Central memory CD8-positive, alpha-beta T cell (primary cell): ENCODE data around the gene PTGR3.

Experiments
- ATAC-seq: fragments of 150-1000 bp; cut with Tn5 transposase; replicated peaks from 2 replicates; pipeline ENCODE4 v1.10.0; 2022; ENCODE audit warnings: mild to moderate bottlenecking, moderate FRiP score, moderate number of reproducible peaks; ENCODE audit not compliant: poor library complexity, severe bottlenecking; ENCODE audit errors: extremely low read depth
- DNase-seq, 2 donors: peaks; one replicate each; pipeline ENCODE4 v3.0.0; 2021; ENCODE audit warnings: low spot score in 2 of 2
- H3K27ac Mint-ChIP-seq: one replicate; pipeline ENCODE4 v1.8.0; 2022; ENCODE audit warnings: low read depth, mild to moderate bottlenecking, moderate library complexity, mixed read lengths
- H3K27me3 Mint-ChIP-seq: one replicate; pipeline ENCODE4 v1.8.0; 2022; ENCODE audit warnings: mixed read lengths
- H3K36me3 Mint-ChIP-seq: one replicate; pipeline ENCODE4 v1.8.0; 2022; ENCODE audit warnings: mild to moderate bottlenecking, moderate library complexity, mixed read lengths; ENCODE audit not compliant: insufficient read depth
- H3K4me1 Mint-ChIP-seq: one replicate; pipeline ENCODE4 v1.8.0; 2022; ENCODE audit warnings: mixed read lengths
- H3K4me3 Mint-ChIP-seq: one replicate; pipeline ENCODE4 v1.8.0; 2022; ENCODE audit warnings: mild to moderate bottlenecking, moderate library complexity, mixed read lengths
- H3K9me3 Mint-ChIP-seq: one replicate; pipeline ENCODE4 v1.8.0; 2022; ENCODE audit warnings: mixed read lengths

Gene PTGR3

GRCh38 chr18:75209129-75209950 lies at the start of gene PTGR3:
TSS of gene PTGR3 (minus strand) at chr18:75209139. CDS start at chr18:75209058, 81 bp downstream.
- Mint-ChIP-seq H3K27ac (peak within 1 kb of the TSS; percentile 99), H3K4me3 (peak within 1 kb of the TSS; percentile 98), H3K27me3 (no peaks in the 10 kb centered on the region), H3K36me3 (peaks cover 22% of the 10 kb centered on the region), H3K4me1 (peaks cover 67% of the 10 kb centered on the region), H3K9me3 (no peaks in the 10 kb centered on the region)
- ATAC-seq = peak; percentile 50
- DNase-seq = peak; percentile 57 to 70

- Mint-ChIP-seq H3K4me3 (no peak overlapping the region), H3K36me3 (no peaks in the 10 kb centered on the region), H3K27me3 (no peaks in the 10 kb centered on the region), H3K27ac (no peak overlapping the region), H3K4me1 (peaks cover 71% of the 10 kb centered on the region), H3K9me3 (no peaks in the 10 kb centered on the region)
- no peak for ATAC-seq
- no peak for DNase-seq
Measured at GRCh38 chr18:75257605-75258004, 48.7 kb upstream of the PTGR3 start.

- H3K4me1 Mint-ChIP-seq = peaks cover 70% of the 10 kb centered on the region
- no peak overlapping the region for H3K27ac Mint-ChIP-seq
- no peak overlapping the region for H3K4me3 Mint-ChIP-seq
- DNase-seq (no peak), ATAC-seq (no peak)
- H3K9me3 Mint-ChIP-seq = no peaks in the 10 kb centered on the region
- H3K36me3 Mint-ChIP-seq = no peaks in the 10 kb centered on the region
- no peaks in the 10 kb centered on the region for H3K27me3 Mint-ChIP-seq
Measured at GRCh38 chr18:75256376-75256775, 47.4 kb upstream of the PTGR3 start.

- ATAC-seq (no peak), DNase-seq (no peak)
- H3K4me3 Mint-ChIP-seq = no peak overlapping the region
- H3K36me3 Mint-ChIP-seq = no peaks in the 10 kb centered on the region
- peaks cover 62% of the 10 kb centered on the region for H3K4me1 Mint-ChIP-seq
- H3K27me3 Mint-ChIP-seq = no peaks in the 10 kb centered on the region
- no peaks in the 10 kb centered on the region for H3K9me3 Mint-ChIP-seq
- H3K27ac Mint-ChIP-seq = no peak overlapping the region
Measured at GRCh38 chr18:75255094-75255493, 46.2 kb upstream of the PTGR3 start.

- H3K27ac Mint-ChIP-seq = no peak overlapping the region
Measured at GRCh38 chr18:75253784-75254183, 44.8 kb upstream of the PTGR3 start.

DNA sequence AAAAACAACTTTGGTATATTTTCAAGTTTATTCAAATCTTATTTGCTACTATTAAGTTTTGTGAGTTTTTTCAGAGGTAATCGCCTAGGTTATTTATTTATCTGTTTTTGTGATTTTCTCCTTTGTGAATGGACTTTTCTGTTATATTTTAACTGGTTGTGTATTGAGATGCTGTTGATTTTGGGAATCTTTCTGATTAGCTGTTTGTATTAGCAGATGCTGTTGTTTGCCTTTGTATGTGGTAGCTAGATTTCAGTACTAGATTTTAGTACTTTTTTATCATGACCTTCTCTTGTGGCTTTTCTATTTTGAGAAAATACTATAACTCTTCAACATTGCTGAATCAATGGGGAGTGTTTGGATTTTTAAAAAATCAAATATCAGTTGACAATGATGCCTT lies 44.1 kb upstream of the PTGR3 start:
- H3K36me3 Mint-ChIP-seq = peaks cover 7% of the 10 kb centered on the region
- H3K4me3 Mint-ChIP-seq = no peak overlapping the region
- no peaks in the 10 kb centered on the region for H3K9me3 Mint-ChIP-seq
- ATAC-seq (no peak), DNase-seq (no peak)
- H3K4me1 Mint-ChIP-seq = peaks cover 66% of the 10 kb centered on the region
- peak overlapping the region; percentile 7 for H3K27ac Mint-ChIP-seq
- no peaks in the 10 kb centered on the region for H3K27me3 Mint-ChIP-seq

More at GRCh38 chr18:75253784-75254183, 44.8 kb upstream of the PTGR3 start:
- Mint-ChIP-seq H3K27me3 (no peaks in the 10 kb centered on the region), H3K36me3 (peaks cover 7% of the 10 kb centered on the region), H3K4me1 (peaks cover 65% of the 10 kb centered on the region), H3K4me3 (no peak overlapping the region), H3K9me3 (no peaks in the 10 kb centered on the region)
- no peak for DNase-seq
- no peak for ATAC-seq

DNA sequence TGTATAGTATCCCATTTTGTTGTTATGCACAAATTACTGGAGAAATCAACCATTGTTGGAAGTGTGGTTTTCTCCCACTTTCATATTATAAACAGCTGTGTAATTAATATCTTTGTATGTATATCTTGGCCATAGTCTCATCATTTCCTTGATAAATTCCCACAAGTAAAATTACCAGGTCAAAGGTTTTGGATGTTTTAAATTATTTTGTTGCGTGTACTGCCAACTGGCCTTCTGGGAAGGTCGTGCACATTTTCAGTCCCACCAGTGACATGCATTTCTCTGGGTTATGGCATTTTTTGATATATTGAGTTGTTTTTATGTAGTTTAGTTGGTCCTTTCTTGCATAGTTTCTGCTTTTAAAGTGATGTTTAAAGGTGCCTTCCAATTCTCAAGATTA lies 43.2 kb upstream of the PTGR3 start:
- Mint-ChIP-seq H3K27ac (no peak overlapping the region), H3K4me1 (peaks cover 66% of the 10 kb centered on the region)

GRCh38 chr18:75251466-75251865 lies 42.5 kb upstream of the PTGR3 start:
- no peaks in the 10 kb centered on the region for H3K27me3 Mint-ChIP-seq
- H3K9me3 Mint-ChIP-seq = no peaks in the 10 kb centered on the region
- peaks cover 67% of the 10 kb centered on the region for H3K4me1 Mint-ChIP-seq
- DNase-seq = no peak
- no peak overlapping the region for H3K27ac Mint-ChIP-seq
- H3K36me3 Mint-ChIP-seq = peaks cover 12% of the 10 kb centered on the region
- ATAC-seq = no peak
- no peak overlapping the region for H3K4me3 Mint-ChIP-seq

More for the DNA sequence above, 43.2 kb upstream of the PTGR3 start:
- no peaks in the 10 kb centered on the region for H3K9me3 Mint-ChIP-seq
- no peak overlapping the region for H3K4me3 Mint-ChIP-seq
- no peaks in the 10 kb centered on the region for H3K27me3 Mint-ChIP-seq
- ATAC-seq (no peak), DNase-seq (no peak)
- H3K36me3 Mint-ChIP-seq = peaks cover 12% of the 10 kb centered on the region

- no peak for DNase-seq
- no peak overlapping the region for H3K4me3 Mint-ChIP-seq
- peak overlapping the region; percentile 82 for H3K27ac Mint-ChIP-seq
- H3K36me3 Mint-ChIP-seq = peaks cover 15% of the 10 kb centered on the region
- peaks cover 77% of the 10 kb centered on the region for H3K4me1 Mint-ChIP-seq
- H3K27me3 Mint-ChIP-seq = no peaks in the 10 kb centered on the region
- no peak for ATAC-seq
- H3K9me3 Mint-ChIP-seq = no peaks in the 10 kb centered on the region
Measured at GRCh38 chr18:75250471-75250821, 41.5 kb upstream of the PTGR3 start.

GRCh38 chr18:75249672-75250470 lies 40.9 kb upstream of the PTGR3 start:
- H3K27me3 Mint-ChIP-seq = no peaks in the 10 kb centered on the region
- H3K36me3 Mint-ChIP-seq = peaks cover 15% of the 10 kb centered on the region
- H3K4me1 Mint-ChIP-seq = peaks cover 78% of the 10 kb centered on the region
- peak overlapping the region; percentile 38 for H3K4me3 Mint-ChIP-seq
- no peak for ATAC-seq
- H3K9me3 Mint-ChIP-seq = no peaks in the 10 kb centered on the region
- DNase-seq = no peak
- H3K27ac Mint-ChIP-seq = peak overlapping the region; percentile 82

- ATAC-seq (no peak), DNase-seq (no peak)
- Mint-ChIP-seq H3K27ac (peak overlapping the region; percentile 95), H3K36me3 (peaks cover 15% of the 10 kb centered on the region), H3K9me3 (no peaks in the 10 kb centered on the region), H3K4me3 (peak overlapping the region; percentile 38), H3K27me3 (no peaks in the 10 kb centered on the region), H3K4me1 (peaks cover 77% of the 10 kb centered on the region)
Measured at GRCh38 chr18:75249175-75249518, 40.2 kb upstream of the PTGR3 start.

GRCh38 chr18:75248426-75249174 lies 39.7 kb upstream of the PTGR3 start:
- no peak for ATAC-seq
- Mint-ChIP-seq H3K36me3 (peaks cover 15% of the 10 kb centered on the region), H3K4me1 (peaks cover 77% of the 10 kb centered on the region), H3K9me3 (no peaks in the 10 kb centered on the region), H3K27ac (peak overlapping the region; percentile 95), H3K4me3 (peak overlapping the region; percentile 38), H3K27me3 (no peaks in the 10 kb centered on the region)
- DNase-seq = no peak
